NCI-H2196 (cell line): Measurements from ENCODE around the gene LAGE3.

Experiments
- DNase-seq: peaks from one replicate; lab custom pipeline; 2025; ENCODE audit not compliant: unreplicated experiment; lab: John Stamatoyannopoulos, UW

Gene LAGE3

DNA sequence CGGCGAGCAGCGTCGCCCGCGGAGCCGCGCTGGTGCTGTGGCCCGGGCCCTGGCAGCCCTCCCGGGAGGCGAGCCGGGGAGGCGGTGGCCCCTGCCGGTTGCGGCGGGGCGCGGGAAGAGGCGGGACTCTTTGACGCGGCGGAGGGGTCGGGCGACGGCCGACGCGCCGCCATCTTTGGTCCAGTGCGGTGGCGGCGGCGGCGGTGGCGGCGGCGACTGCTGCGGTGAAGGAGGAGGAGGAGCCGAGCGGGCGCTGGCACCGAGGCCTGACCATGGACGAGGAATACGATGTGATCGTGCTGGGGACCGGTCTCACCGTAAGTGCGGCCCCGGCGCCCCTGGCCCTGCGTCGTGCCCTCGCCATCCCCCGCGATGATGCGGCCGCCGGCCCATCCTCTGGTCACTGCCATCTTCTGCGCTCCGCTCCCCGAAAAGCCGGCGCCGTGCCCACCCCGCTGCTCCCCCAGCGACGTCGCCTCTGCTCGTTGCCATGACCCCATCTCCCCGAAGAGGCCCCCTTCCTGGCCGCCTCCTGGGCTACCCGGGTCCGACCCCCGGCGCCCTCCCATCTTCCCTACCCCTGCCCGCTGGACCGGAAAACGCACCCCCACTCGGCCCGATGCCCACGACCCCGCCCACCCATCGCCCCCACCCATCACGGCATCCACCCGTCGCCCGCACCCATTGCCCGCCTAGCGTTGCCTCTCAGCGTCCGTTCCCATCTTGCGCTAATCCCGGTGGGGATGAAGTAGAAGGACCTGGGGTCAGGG lies 41.9 kb downstream of the LAGE3 start, which contains the start of gene GDI1:
Gene GDI1 (plus strand): TSS at position 172 of the 770 bp plus-strand sequence. CDS start 101 bp downstream, at position 273.
- peak; percentile 41 for DNase-seq

DNA sequence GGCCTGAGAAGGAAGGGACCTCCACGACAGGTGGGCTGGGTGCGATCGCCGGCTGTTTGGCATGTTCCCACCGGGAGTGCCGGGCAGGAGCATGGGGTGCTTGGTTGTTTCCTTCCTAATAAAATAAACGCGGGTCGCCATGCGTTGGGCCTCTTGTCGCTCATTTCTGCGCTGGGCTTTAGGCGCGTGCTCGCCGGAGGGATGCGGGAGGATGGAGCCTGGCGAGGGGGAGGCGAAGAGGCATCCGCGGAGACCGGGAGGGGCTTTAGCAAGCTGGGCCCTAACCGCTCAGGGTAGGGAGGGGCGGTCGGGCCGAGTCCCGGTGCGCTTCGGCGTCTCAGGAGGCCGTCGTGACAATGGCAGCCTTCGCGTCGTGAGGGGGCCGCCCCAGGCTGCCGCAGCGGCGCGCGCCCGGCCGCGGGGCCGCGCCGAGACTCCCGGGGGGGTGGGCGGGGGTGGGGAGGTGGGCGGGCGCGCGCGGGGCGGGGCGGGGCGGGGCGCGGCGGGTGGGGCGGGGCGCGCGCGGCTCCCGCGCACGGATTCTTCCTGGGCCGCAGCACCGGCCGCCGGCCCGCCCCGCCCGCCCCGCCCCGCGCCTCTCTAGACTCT lies 42.6 kb downstream of the LAGE3 start:
- DNase-seq = peak; percentile 21

DNA sequence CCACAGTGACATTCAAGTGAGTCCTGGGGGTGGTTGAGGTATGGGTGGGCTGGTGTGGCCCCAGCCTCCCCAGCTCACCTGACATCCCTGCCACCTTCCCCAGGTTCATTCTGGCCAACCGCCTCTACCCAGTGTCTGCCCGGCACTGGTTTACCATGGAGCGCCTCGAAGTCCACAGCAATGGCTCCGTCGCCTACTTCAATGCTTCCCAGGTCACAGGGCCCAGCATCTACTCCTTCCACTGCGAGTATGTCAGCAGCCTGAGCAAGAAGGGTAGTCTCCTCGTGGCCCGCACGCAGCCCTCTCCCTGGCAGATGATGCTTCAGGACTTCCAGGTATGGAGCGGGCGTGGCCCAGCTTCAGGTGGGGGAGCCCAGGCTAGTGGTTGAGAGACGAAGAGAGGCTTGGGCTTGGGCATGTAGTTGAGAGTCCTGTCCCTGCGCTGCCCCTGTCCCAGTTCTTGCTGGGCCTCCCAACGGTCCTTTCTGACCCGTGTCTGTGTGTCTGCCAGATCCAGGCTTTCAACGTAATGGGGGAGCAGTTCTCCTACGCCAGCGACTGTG lies 43.8 kb downstream of the LAGE3 start:
- DNase-seq = no peak

DNA sequence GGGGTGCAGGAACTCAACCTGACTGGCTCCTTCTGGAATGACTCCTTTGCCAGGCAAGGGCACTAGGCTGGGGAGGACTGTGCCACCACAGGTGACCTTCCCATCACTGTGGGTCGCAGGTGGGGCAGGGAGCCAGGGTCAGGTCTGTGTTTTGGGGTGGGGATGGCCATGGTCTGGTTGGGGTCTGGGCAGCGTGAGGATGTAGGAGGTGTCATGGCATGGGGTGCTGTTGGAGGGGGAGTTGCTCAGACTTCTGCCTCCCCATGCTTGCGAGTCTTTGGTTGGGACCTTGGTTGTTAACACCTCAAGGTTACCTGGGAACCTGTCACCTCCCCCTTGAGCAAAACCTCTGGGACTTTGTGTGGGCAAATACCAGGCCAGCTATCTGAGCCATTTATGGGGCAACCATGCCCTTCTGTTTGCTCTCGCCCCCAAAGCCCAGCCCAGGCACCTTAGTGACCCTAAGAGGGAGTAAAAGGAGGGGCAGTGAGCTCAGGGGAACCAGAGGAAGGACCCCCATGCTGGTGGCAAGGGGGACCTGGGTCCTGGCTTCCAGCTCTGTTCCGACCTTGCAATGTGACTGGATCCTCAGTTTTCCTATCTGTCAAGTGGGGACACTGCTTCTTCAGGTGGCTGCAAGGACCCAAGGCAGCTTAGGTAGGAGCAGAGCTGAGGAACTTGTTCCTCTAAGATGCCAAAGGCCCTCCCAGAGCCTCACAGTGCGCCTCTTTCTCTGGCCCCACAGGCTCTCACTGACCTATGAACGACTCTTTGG lies 44.5 kb downstream of the LAGE3 start:
- no peak for DNase-seq

DNA sequence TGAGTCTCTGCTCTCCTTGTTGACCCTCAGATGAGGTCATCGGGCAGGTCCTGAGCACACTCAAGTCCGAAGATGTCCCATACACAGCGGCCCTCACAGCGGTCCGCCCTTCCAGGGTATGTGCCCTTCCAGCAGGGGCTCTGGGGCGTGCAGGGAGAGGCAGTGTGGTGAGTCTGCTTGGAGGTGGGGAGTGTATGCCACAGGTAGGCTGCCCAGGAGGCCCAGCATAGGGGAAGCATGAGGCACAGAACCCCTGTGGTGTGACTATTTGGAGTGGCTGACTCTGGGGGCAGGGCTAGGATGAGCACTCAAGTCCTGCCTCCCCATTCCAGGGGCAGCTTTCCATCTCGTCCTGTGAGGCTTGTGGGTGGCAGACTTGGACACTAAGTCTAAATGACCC lies 45.5 kb downstream of the LAGE3 start:
- no peak for DNase-seq

DNA sequence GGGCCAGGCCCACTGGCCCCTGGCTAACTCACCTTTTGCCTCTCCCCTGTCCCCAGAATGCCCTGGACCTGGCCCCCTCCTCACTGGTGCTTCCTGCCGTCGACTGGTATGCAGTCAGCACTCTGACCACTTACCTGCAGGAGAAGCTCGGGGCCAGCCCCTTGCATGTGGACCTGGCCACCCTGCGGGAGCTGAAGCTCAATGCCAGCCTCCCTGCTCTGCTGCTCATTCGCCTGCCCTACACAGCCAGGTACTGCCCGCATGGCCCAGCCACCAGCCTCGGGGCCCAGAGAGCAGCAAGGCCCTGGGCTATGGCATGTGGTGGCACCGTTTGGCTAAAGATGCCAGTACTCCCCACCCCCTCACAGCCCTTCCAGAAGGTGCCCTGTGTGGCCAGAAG lies 46.9 kb downstream of the LAGE3 start:
- no peak for DNase-seq

DNA sequence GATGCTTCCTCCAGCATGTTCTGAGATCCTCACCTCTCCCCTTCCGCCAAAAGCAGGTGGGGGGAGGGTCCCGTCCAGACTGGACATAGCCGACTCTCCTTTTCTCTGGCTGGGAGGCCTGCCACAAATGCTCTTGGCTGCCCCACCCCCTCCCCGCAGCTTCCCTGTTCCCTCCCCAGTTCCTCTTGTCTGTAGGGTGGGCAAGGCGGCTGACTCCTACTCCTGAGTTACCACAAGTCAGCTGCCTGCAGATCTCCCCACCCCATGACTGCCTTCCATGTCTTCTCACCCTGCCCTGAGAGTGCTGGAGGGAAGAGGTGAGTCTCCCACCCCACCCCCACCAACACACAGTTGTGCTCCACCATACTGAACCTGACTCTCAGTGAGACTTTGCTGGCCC lies 47.7 kb downstream of the LAGE3 start:
- DNase-seq = no peak

DNA sequence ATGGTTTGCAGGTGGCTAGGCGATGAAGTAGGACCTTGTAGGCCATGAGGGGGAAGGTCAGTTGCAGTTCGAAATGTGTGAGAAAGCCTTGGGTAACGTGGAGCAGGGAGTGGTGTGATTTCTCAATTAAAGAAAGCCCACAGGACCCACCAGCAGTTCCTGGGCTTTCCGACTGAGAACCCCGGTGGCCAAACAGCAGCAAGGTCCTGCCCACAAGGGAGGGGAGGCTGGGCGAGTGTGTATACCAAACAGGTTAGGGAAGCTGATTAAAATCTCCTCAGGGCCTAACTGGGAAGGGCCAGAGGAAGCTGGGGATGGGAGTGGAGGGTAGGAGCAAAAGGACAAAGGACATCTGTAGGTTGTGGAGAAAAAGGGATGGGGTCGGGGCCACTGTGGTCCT lies 48.2 kb downstream of the LAGE3 start:
- no peak for DNase-seq

DNA sequence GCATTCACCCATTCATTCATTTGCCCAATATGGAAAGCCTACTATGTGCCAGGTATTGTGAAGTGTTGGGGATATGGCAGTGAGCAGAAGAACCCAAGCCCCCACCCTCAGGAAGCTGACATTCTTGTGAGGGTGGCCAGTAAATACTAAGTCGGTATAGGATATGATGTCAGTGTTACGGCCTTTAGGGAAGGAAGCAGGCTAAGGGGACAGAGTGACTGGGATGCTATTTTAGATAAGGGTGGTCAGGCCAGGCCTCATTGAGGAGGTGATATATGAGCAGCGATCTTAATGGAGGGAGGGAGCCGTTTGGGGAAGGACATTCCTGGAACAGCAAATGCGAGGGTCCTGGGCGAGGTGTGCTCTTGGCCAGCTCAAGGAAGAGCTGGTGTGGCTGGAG lies 48.6 kb downstream of the LAGE3 start:
- no peak for DNase-seq

DNA sequence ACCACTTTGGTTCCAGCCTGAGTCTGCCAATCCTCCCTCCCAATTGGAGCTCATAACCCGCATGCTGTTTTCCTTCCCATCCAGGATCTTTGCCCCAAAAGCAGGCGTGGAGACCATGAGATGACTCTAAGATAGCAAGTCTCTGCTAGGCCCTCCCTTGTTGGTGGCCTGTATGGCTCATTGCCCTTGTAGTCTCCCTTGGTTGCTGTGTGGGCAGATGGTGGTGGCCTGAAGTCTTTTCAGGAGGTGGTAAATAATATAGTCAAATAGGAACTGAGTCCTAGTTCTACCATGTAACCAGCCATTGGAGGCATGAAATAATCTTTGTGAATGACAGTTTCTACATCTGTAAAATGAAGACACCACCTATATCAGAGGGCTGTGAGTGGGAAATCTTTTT lies 49.4 kb downstream of the LAGE3 start:
- no peak for DNase-seq

DNA sequence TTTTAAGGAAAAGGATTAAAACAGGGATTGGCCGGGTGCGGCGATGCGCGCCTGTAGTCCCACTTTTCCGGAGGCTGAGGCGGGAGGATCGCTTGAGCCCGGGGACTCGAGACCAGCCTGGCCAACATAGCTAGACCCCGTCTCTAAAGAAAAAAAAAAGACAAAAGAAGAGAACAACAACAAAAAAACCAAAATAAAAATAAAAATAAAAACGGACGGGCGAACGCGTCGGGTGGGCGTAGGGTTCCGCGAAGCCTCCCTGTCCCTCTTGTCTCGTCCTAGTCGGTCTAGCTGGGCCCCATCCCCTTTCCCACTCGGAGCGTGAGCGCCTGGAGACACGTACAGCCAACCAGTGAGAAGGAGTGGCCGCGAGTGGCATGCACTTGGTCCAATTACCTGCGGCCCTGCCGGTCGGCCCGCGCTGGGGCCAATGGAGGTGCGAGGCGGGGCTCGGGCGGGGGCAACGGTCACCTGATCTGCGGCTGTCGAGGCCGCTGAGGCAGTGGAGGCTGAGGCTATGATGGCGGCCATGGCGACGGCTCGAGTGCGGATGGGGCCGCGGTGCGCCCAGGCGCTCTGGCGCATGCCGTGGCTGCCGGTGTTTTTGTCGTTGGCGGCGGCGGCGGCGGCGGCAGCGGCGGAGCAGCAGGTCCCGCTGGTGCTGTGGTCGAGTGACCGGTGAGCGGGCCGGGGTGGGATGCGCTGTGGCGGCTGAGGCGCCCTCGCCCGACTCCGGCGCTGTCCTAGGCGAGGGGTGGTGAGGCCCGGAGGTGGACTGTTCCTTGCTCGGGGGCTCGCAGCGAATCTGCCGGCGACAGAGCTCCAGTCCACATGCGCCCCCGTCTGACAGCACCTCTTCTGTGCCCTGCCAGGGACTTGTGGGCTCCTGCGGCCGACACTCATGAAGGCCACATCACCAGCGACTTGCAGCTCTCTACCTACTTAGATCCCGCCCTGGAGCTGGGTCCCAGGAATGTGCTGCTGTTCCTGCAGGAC lies 50.6 kb downstream of the LAGE3 start, which contains the start of gene ATP6AP1:
Gene ATP6AP1 (plus strand): TSS at position 502 of the 996 bp plus-strand sequence. CDS start 16 bp downstream, at position 518.
- DNase-seq = peak; percentile 86
